Endothelial cell of umbilical vein (primary cell): Measurements from ENCODE around the gene GNG3. TPM values are rescaled to one million over a fixed set of nuclear protein-coding genes. Genes with fewer than 3 reads are reported as not detected.
A peak's percentile ranks its signal among the peaks of the same experiment; 100 is the strongest.

Experiments used
- BruUV-seq: library from RNA; stranded (reverse); fragments of 400-500 nt; replicated peaks from 2 replicates; lab custom pipeline; 2021; lab: Mats Ljungman, UMichigan
- CTCF ChIA-PET: fragments of 300-600, 350-600 bp; sonication (Branson Sonifier 250); formaldehyde crosslinking; loops from one replicate; lab custom pipeline; 2021; ENCODE audit warnings: antibody characterized with exemption, inconsistent platforms; lab: Charles Lee
- POLR2A ChIA-PET: fragments of 300-600, 350-600 bp; sonication (Branson Sonifier 250); formaldehyde crosslinking; loops from one replicate; lab custom pipeline; 2021; ENCODE audit warnings: antibody characterized with exemption, inconsistent platforms; lab: Charles Lee
- DNase-seq: peaks from one replicate; pipeline ENCODE4 v3.0.0-alpha.2; 2011; ENCODE audit warnings: low read depth, low spot score
- FAIRE-seq: peaks from 2 replicates; lab custom pipeline; 2011; peaks lifted over from hg19 to GRCh38; lab: Jason Lieb, UNC
- H2AFZ ChIP-seq: 2 replicates; pipeline ENCODE4 v1.6.0; 2012; ENCODE audit warnings: low read depth, low read length, control low read depth, inconsistent platforms
- H3K27ac ChIP-seq: 2 replicates; pipeline ENCODE4 v1.5.1; 2011; ENCODE audit warnings: low read depth, mild to moderate bottlenecking, control low read depth, low read length, moderate library complexity; ENCODE audit not compliant: insufficient read depth
- H3K27me3 ChIP-seq, 2 experiments: 2 replicates each; pipeline versions ENCODE4 v1.6.0 to v1.6.1; 2011; ENCODE audit warnings: low read length in 2 of 2, mixed read lengths in 1 of 2; ENCODE audit not compliant: control insufficient read depth in 2 of 2, insufficient read depth in 2 of 2
- H3K36me3 ChIP-seq, 2 experiments: 2 replicates in 1 of 2; 3 replicates in 1 of 2; pipeline ENCODE4 v1.5.1; 2011; ENCODE audit warnings: low read length in 2 of 2, mild to moderate bottlenecking in 1 of 2, moderate library complexity in 1 of 2; ENCODE audit not compliant: control insufficient read depth in 2 of 2, insufficient read depth in 2 of 2; ENCODE audit errors: extremely low read depth in 1 of 2
- H3K4me1 ChIP-seq: 3 replicates; pipeline ENCODE4 v1.5.1; 2011; ENCODE audit warnings: mild to moderate bottlenecking, low read length; ENCODE audit not compliant: control insufficient read depth, insufficient read depth; ENCODE audit errors: extremely low read depth
- H3K4me2 ChIP-seq: 2 replicates; pipeline ENCODE4 v1.6.1; 2011; ENCODE audit warnings: low read length, control low read depth, mixed read lengths; ENCODE audit not compliant: insufficient read depth
- H3K4me3 ChIP-seq, 3 experiments: fragments of 200-600 bp in 1 of 3; sonication (generic), shearing (Covaris generic) in 1 of 3; replicated peaks in 1 of 3; 2 replicates each; pipeline ENCODE4 v1.5.1; 2011 to 2016; ENCODE audit warnings: control low read depth in 3 of 3, low read length in 3 of 3, mild to moderate bottlenecking in 2 of 3, inconsistent platforms in 1 of 3, low read depth in 1 of 3, moderate library complexity in 1 of 3; ENCODE audit not compliant: insufficient read depth in 1 of 3
- H3K79me2 ChIP-seq: 2 replicates; pipeline ENCODE4 v1.6.0; 2012; ENCODE audit warnings: low read length, inconsistent platforms; ENCODE audit not compliant: control insufficient read depth, insufficient read depth
- H3K9ac ChIP-seq: replicated peaks from 2 replicates; pipeline ENCODE3; 2011; ENCODE audit warnings: low read length, control low read depth; ENCODE audit not compliant: insufficient read depth; ENCODE audit errors: extremely low read depth
- H3K9me1 ChIP-seq: replicated peaks from 3 replicates; pipeline ENCODE4 v1.6.0; 2011; ENCODE audit warnings: mild to moderate bottlenecking, low read length; ENCODE audit not compliant: control insufficient read depth, insufficient read depth; ENCODE audit errors: extremely low read depth
- H3K9me3 ChIP-seq: replicated peaks from 2 replicates; pipeline ENCODE4 v1.5.1; 2012; ENCODE audit warnings: low read length, inconsistent platforms; ENCODE audit not compliant: control insufficient read depth, insufficient read depth
- H4K20me1 ChIP-seq: replicated peaks from 2 replicates; pipeline ENCODE3; 2011; ENCODE audit warnings: mild to moderate bottlenecking, low read length; ENCODE audit not compliant: control insufficient read depth, insufficient read depth; ENCODE audit errors: extremely low read depth
- EZH2 ChIP-seq: IDR thresholded peaks from 2 replicates; pipeline ENCODE4 v1.6.1; 2012; ENCODE audit warnings: borderline replicate concordance, low read depth, mild to moderate bottlenecking, moderate library complexity, low read length, inconsistent platforms; ENCODE audit not compliant: severe bottlenecking
- FOS ChIP-seq: IDR thresholded peaks from 2 replicates; pipeline ENCODE4 v1.6.1; 2011; ENCODE audit warnings: mild to moderate bottlenecking, low read length, moderate library complexity, borderline replicate concordance; ENCODE audit not compliant: insufficient read depth
- GATA2 ChIP-seq: IDR thresholded peaks from 2 replicates; pipeline ENCODE4 v1.7.0; 2011; ENCODE audit warnings: low read depth, mild to moderate bottlenecking, moderate library complexity, mixed read lengths, low read length; ENCODE audit not compliant: insufficient read length, insufficient read depth
- JUN ChIP-seq: IDR thresholded peaks from 2 replicates; pipeline ENCODE4 v1.6.1; 2011; ENCODE audit warnings: borderline replicate concordance, low read depth; ENCODE audit not compliant: insufficient read length, insufficient read depth
- MYC ChIP-seq: IDR thresholded peaks from one replicate; pipeline ENCODE4 v1.6.1; 2011; ENCODE audit warnings: mild to moderate bottlenecking, low read depth, low read length
- POLR2A ChIP-seq: IDR thresholded peaks from 2 replicates; pipeline ENCODE4 v1.6.1; 2012; ENCODE audit warnings: low read depth, mild to moderate bottlenecking, control low read depth, low read length
- POLR2AphosphoS5 ChIP-seq: IDR thresholded peaks from 2 replicates; pipeline ENCODE4 v1.6.1; 2012; ENCODE audit warnings: low read depth, mild to moderate bottlenecking, control low read depth, low read length, moderate library complexity; ENCODE audit not compliant: insufficient read depth
- dilution Hi-C: fragments of 300-500 bp; cut with MboI; formaldehyde crosslinking; loops from one replicate; pipeline ENCODE4 v1.15.0; 2019; ENCODE audit warnings: low sequenced_read_pairs; ENCODE audit not compliant: extremely low pct_ligation_motif_present
- intact Hi-C: fragments of 100-400 bp; cut with micrococcal nuclease; formaldehyde crosslinking; loops from one replicate; pipeline ENCODE4 v1.10.0; 2022
- polyA plus RNA-seq, 4 experiments: library from polyadenylated mRNA; depleted of rRNA in 3 of 4; stranded (reverse) in 3 of 4; unstranded in 1 of 4; fragments of >200 nt; gene quantifications; 2 replicates each; pipeline versions ENCODE4 v1.2.1 to v1.2.3, GENCODE V29; 2011 to 2012; ENCODE audit warnings: missing spikeins in 1 of 4
- total RNA-seq: library from RNA; stranded (reverse); gene quantifications from 2 replicates; pipeline ENCODE4 v1.2.3, GENCODE V29; 2021
- TF ChIP-seq, protein P1 (sequence below), 2 donors: IDR thresholded peaks; 1 replicate in 1 of 2; 2 replicates in 1 of 2; pipeline ENCODE4 v1.5.1; 2011; ENCODE audit warnings: low read length in 2 of 2, mild to moderate bottlenecking in 2 of 2, moderate library complexity in 2 of 2, control low read depth in 1 of 2, inconsistent platforms in 1 of 2, low read depth in 1 of 2; ENCODE audit not compliant: insufficient read depth in 1 of 2; ENCODE audit errors: extremely low read depth in 1 of 2
- TF ChIP-seq, protein P2 (sequence below): IDR thresholded peaks from 2 replicates; pipeline ENCODE4 v1.6.1; 2011; ENCODE audit not compliant: insufficient read depth, insufficient read length

GNG3 gene
- total and polyA plus RNA-seq, 2 donors (not counting 3 experiments of a cell fraction or from before 2014, with no cell fraction given) = not detected

DNA sequence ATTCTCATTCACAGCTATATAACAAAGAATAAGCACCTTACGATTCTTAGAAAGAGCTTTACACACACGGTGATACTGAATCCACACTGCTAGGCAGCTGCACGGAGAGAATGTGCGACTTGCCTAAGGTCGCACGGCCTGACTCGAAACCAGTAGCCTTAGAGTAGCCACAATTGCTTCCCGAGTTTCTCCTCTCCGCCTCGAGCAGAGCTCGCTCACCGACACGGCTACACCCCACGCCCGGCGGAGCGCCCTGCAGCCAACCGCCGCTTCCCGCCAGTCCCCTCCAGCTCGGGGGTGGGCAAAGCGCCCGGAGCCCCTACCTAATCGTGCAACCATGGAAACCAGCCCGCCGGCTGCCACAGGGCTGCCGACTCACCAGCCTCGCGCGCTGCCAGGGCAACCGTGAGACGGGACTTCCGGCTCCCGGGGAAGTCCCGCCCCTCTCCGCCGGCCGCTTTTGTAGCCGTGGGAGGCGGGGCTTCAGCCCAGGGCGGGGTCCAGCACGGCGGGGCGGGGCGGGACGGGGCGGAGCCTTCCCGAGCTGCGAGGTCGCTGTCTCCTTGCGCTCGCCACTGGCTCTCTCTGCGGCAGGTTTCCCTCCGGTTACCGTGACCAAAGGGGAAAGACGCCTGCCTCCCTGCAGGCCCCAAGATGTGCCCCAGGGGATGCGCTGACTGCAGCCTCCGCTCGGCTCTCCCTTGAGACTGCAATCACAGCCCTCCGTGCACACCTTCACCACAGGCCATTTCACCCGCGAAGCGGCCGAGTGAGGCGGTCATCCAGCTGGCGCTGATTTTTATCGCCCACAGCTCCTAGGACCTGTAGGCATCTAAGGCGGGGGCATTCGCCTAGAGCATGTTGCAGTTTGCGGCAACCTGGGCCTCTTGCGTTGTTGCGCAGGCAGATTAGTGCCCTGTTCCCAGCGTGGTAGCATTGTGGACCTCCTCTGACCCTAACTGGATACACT is 1.3 kb upstream of the GNG3 start:
- BruUV-seq = no TSS peak
- H3K4me3 ChIP-seq = peak overlapping the region; percentile 13 to 81 (median 41)
- dilution Hi-C loops (no loop called here), intact Hi-C loops (loop anchor here (1.0 to 5.0 kb wide), 4 partner anchors 39 to 105 kb away; partner anchors contain the start of genes C11orf98, CSKMT, INTS5 and MTA2)
- H3K9me3 ChIP-seq = no peaks in the 10 kb centered on the region
- H3K9me1 ChIP-seq = no peaks in the 10 kb centered on the region
- H3K27ac ChIP-seq = peak overlapping the region; percentile 37
- H3K9ac ChIP-seq = peak overlapping the region; percentile 65
- H3K4me2 ChIP-seq = peak overlapping the region; percentile 82
- no peaks in the 10 kb centered on the region for H4K20me1 ChIP-seq
- peak overlapping the region; percentile 89 for H2AFZ ChIP-seq
- CTCF ChIA-PET = interaction anchor here (0.9 to 2.5 kb wide), 8 partner anchors 10 to 163 kb away, joined by 3 to 14 read pairs (median 4); partner anchors contain the start of genes C11orf98, CSKMT and HNRNPUL2
- H3K36me3 ChIP-seq = peaks cover 2 to 3% of the 10 kb centered on the region in 2 experiments
- DNase-seq (peak; percentile 95), FAIRE-seq (peak; percentile 96)
- H3K27me3 ChIP-seq = no peaks in the 10 kb centered on the region
- TF ChIP-seq FOS (peak; percentile 27), POLR2AphosphoS5 (peak; percentile 85), MYC (no peak), POLR2A (peak; percentile 49), GATA2 (no peak), EZH2 (no peak), JUN (no peak)
- TF ChIP-seq, protein P1, sequence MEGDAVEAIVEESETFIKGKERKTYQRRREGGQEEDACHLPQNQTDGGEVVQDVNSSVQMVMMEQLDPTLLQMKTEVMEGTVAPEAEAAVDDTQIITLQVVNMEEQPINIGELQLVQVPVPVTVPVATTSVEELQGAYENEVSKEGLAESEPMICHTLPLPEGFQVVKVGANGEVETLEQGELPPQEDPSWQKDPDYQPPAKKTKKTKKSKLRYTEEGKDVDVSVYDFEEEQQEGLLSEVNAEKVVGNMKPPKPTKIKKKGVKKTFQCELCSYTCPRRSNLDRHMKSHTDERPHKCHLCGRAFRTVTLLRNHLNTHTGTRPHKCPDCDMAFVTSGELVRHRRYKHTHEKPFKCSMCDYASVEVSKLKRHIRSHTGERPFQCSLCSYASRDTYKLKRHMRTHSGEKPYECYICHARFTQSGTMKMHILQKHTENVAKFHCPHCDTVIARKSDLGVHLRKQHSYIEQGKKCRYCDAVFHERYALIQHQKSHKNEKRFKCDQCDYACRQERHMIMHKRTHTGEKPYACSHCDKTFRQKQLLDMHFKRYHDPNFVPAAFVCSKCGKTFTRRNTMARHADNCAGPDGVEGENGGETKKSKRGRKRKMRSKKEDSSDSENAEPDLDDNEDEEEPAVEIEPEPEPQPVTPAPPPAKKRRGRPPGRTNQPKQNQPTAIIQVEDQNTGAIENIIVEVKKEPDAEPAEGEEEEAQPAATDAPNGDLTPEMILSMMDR (IDR thresholded peaks at IDR 0.05; ENCODE audit: extremely low read depth in 1 of 2, insufficient read depth in 1 of 2, low read depth in 1 of 2, low read length in 2 of 2) = no peak
- TF ChIP-seq, protein P2, sequence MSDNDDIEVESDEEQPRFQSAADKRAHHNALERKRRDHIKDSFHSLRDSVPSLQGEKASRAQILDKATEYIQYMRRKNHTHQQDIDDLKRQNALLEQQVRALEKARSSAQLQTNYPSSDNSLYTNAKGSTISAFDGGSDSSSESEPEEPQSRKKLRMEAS = no peak
- H3K4me1 ChIP-seq = peaks cover 25% of the 10 kb centered on the region
- POLR2A ChIA-PET = interaction anchor here (0.7 to 1.5 kb wide), 3 partner anchors 41 to 135 kb away, joined by 3 to 19 read pairs (median 3); partner anchors contain the start of genes C11orf98, CSKMT and TUT1
- no peaks in the 10 kb centered on the region for H3K79me2 ChIP-seq
